ENCODE results near the gene C1QA.

The C1QA gene

DNA sequence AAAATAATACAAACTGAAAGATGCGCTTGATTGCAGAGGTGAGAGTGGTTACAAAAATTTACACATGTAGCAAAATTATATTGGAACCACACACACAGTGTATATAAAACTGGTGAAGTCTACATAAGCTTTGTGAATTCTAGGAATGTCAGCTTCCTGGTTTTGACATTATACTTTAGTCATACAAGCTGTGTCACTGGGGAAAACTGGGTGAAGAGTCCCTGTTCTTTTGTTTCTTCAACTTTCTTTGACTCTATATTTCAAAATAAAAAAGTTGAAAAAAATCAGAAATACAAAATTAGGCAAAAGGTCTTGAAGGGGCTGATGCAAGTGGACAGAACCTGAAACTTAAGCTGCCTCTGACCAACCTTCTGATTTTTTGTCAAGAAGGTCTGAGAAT, 10.0 kb downstream of the C1QA start:
- no peak overlapping the region for H2AFZ ChIP-seq
- no peak overlapping the region for H3K4me3 ChIP-seq (ENCODE audit: low read depth, low read length)
- TF ChIP-seq, protein P1, sequence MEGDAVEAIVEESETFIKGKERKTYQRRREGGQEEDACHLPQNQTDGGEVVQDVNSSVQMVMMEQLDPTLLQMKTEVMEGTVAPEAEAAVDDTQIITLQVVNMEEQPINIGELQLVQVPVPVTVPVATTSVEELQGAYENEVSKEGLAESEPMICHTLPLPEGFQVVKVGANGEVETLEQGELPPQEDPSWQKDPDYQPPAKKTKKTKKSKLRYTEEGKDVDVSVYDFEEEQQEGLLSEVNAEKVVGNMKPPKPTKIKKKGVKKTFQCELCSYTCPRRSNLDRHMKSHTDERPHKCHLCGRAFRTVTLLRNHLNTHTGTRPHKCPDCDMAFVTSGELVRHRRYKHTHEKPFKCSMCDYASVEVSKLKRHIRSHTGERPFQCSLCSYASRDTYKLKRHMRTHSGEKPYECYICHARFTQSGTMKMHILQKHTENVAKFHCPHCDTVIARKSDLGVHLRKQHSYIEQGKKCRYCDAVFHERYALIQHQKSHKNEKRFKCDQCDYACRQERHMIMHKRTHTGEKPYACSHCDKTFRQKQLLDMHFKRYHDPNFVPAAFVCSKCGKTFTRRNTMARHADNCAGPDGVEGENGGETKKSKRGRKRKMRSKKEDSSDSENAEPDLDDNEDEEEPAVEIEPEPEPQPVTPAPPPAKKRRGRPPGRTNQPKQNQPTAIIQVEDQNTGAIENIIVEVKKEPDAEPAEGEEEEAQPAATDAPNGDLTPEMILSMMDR (IDR thresholded peaks at IDR 0.05), result no peak
- H3K4me2 ChIP-seq (ENCODE audit: low read length), result no peak overlapping the region
- no peaks in the 10 kb centered on the region for H3K9me3 ChIP-seq (ENCODE audit: control insufficient read depth, low read length)
- H3K9ac ChIP-seq, result no peak overlapping the region
- no peak overlapping the region for H3K27ac ChIP-seq
- H3K36me3 ChIP-seq (ENCODE audit: control insufficient read depth, insufficient read depth, low read length), result no peaks in the 10 kb centered on the region
- H3K79me2 ChIP-seq, result no peaks in the 10 kb centered on the region
- no peaks in the 10 kb centered on the region for H3K4me1 ChIP-seq
- peaks cover under 1% of the 10 kb centered on the region for H3K27me3 ChIP-seq (ENCODE audit: control insufficient read depth, insufficient read depth, low read length)

DNA sequence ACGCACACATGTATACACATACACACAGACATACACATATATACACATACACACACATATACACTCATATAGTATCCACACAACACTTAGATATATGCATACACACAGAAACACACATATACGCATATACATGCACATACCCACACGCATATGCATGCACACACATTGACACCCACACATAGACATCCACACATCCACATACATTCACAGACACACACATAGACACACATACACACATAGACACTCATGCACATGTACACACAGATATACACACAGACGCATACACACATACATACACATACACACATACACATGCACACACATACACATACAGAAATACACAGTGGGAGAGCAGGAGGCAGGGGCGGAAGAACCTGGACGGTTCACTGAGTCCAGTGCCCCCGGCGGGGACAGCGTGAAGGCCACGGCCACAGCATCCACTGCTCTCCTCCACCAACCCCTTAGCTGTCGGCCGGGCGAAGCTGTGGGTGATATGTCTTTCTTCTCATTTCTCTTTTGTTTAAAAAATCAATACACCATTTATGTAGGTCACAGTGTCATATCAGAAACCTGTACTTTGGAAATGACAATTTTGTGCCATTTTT, 13.8 kb downstream of the C1QA start:
- H3K36me3 ChIP-seq (ENCODE audit: control insufficient read depth, insufficient read depth, low read length), result no peaks in the 10 kb centered on the region
- no peaks in the 10 kb centered on the region for H3K4me1 ChIP-seq
- H2AFZ ChIP-seq, result no peak overlapping the region
- H3K9me3 ChIP-seq (ENCODE audit: control insufficient read depth, low read length), result no peaks in the 10 kb centered on the region
- H3K27ac ChIP-seq, result no peak overlapping the region
- no peak overlapping the region for H3K9ac ChIP-seq
- no peak overlapping the region for H3K4me2 ChIP-seq (ENCODE audit: low read length)
- H3K27me3 ChIP-seq (ENCODE audit: control insufficient read depth, insufficient read depth, low read length), result no peaks in the 10 kb centered on the region
- H3K4me3 ChIP-seq (ENCODE audit: low read depth, low read length), result no peak overlapping the region
- TF ChIP-seq, protein P1 (IDR thresholded peaks at IDR 0.05), result no peak
- no peaks in the 10 kb centered on the region for H3K79me2 ChIP-seq

GRCh38 chr1:22651941-22652856, 15.8 kb downstream of the C1QA start:
- H3K9ac ChIP-seq, result no peak overlapping the region
- H3K4me2 ChIP-seq (ENCODE audit: low read length), result no peak overlapping the region
- H3K9me3 ChIP-seq (ENCODE audit: control insufficient read depth, low read length), result no peaks in the 10 kb centered on the region
- H3K36me3 ChIP-seq (ENCODE audit: control insufficient read depth, insufficient read depth, low read length), result no peaks in the 10 kb centered on the region
- H3K4me3 ChIP-seq (ENCODE audit: low read depth, low read length), result no peak overlapping the region
- no peak overlapping the region for H2AFZ ChIP-seq
- no peaks in the 10 kb centered on the region for H3K27me3 ChIP-seq (ENCODE audit: control insufficient read depth, insufficient read depth, low read length)
- H3K27ac ChIP-seq, result no peak overlapping the region
- TF ChIP-seq, protein P1 (IDR thresholded peaks at IDR 0.05), result no peak
- H3K79me2 ChIP-seq, result no peaks in the 10 kb centered on the region
- H3K4me1 ChIP-seq, result no peaks in the 10 kb centered on the region

- Histone ChIP-seq H3K4me3 (ENCODE audit: low read depth, low read length) (no peak within 1 kb of the TSS), H3K4me1 (no peaks in the 10 kb centered on the region), H3K9me3 (ENCODE audit: control insufficient read depth, low read length) (no peaks in the 10 kb centered on the region), H3K36me3 (ENCODE audit: control insufficient read depth, insufficient read depth, low read length) (no peaks in the 10 kb centered on the region), H3K27ac (no peak within 1 kb of the TSS), H3K27me3 (ENCODE audit: control insufficient read depth, insufficient read depth, low read length) (no peaks in the 10 kb centered on the region), H3K9ac (no peak within 1 kb of the TSS), H2AFZ (no peak within 1 kb of the TSS), H3K4me2 (ENCODE audit: low read length) (no peak within 1 kb of the TSS), H3K79me2 (no peaks in the 10 kb centered on the region)
- TF ChIP-seq, protein P1 (IDR thresholded peaks at IDR 0.05), result no peak
Observed at GRCh38 chr1:22652881-22653316, 16.5 kb downstream of the C1QA start, which contains the start of gene C1QB. TSS of gene C1QB (plus strand) at chr1:22653236. CDS start at chr1:22659463, 6,227 bp downstream.
